IMR-90 (cell line): ENCODE measurements around the gene FAM98B. TPM values are rescaled to one million over a fixed set of nuclear protein-coding genes. Genes with fewer than 3 reads are reported as not detected.

ENCODE experiments used
- ATAC-seq: fragments of 200-7000 bp; cut with Tn5 transposase; 2 replicates; pipeline ENCODE4 v1.9.1; 2020; ENCODE audit warnings: low read depth, mild to moderate bottlenecking, moderate library complexity
- BruUV-seq: library from RNA; stranded (reverse); fragments of 400-500 nt; replicated peaks from 2 replicates; lab custom pipeline; 2021; lab: Mats Ljungman, UMichigan
- CTCF ChIA-PET: fragments of 300-600 bp; formaldehyde crosslinking; extraction: SDS; loops from one replicate; lab custom pipeline; 2021; ENCODE audit warnings: antibody characterized with exemption; lab: Yijun Ruan, JAX
- POLR2A ChIA-PET: fragments of 300-600 bp; sonication (Branson Sonifier 250); formaldehyde crosslinking; loops from one replicate; lab custom pipeline; 2022; ENCODE audit warnings: antibody characterized with exemption; ENCODE audit not compliant: unreplicated experiment; lab: Charles Lee
- DNase-seq: peaks from one replicate; pipeline ENCODE4 v3.0.0; 2013
- H2AFZ ChIP-seq: replicated peaks from 2 replicates; pipeline ENCODE3; 2013; ENCODE audit warnings: low read length, mild to moderate bottlenecking; ENCODE audit not compliant: poor library complexity
- H2AK5ac ChIP-seq: 2 replicates; pipeline ENCODE4 v1.6.1; 2013; ENCODE audit warnings: low read depth, low read length, inconsistent platforms
- H2AK9ac ChIP-seq: replicated peaks from 2 replicates; pipeline ENCODE3; 2013; ENCODE audit warnings: mild to moderate bottlenecking, low read depth, low read length, moderate library complexity; ENCODE audit not compliant: poor library complexity
- H2BK120ac ChIP-seq: 2 replicates; pipeline ENCODE4 v1.6.1; 2013; ENCODE audit warnings: low read depth, low read length, inconsistent platforms
- H2BK15ac ChIP-seq: 3 replicates; pipeline ENCODE4 v1.6.1; 2013; ENCODE audit warnings: low read depth, low read length, inconsistent platforms
- H2BK20ac ChIP-seq: 2 replicates; pipeline ENCODE4 v1.6.1; 2013; ENCODE audit warnings: low read depth, mild to moderate bottlenecking, inconsistent platforms, low read length, moderate library complexity
- H2BK5ac ChIP-seq: 2 replicates; pipeline ENCODE4 v1.6.1; 2013; ENCODE audit warnings: mild to moderate bottlenecking, low read depth, low read length, inconsistent platforms; ENCODE audit not compliant: poor library complexity, severe bottlenecking
- H3K14ac ChIP-seq: replicated peaks from 2 replicates; pipeline ENCODE4 v1.6.1; 2013; ENCODE audit warnings: low read depth, low read length, inconsistent platforms
- H3K18ac ChIP-seq: 2 replicates; pipeline ENCODE4 v1.6.1; 2013; ENCODE audit warnings: low read depth, low read length, control low read depth
- H3K23ac ChIP-seq: 2 replicates; pipeline ENCODE4 v1.6.1; 2013; ENCODE audit warnings: low read depth, low read length, inconsistent platforms
- H3K27ac ChIP-seq: 2 replicates; pipeline ENCODE4 v1.5.1; 2013; ENCODE audit warnings: mild to moderate bottlenecking, control low read depth, low read length; ENCODE audit not compliant: insufficient read depth
- H3K27me3 ChIP-seq: 2 replicates; pipeline ENCODE4 v1.6.1; 2013; ENCODE audit warnings: low read length; ENCODE audit not compliant: control insufficient read depth, insufficient read depth
- H3K36me3 ChIP-seq: 2 replicates; pipeline ENCODE4 v1.6.1; 2013; ENCODE audit warnings: low read length, mixed read lengths; ENCODE audit not compliant: control insufficient read depth, insufficient read depth
- H3K4ac ChIP-seq: 2 replicates; pipeline ENCODE4 v1.6.1; 2013; ENCODE audit warnings: low read depth, low read length, inconsistent platforms
- H3K4me1 ChIP-seq: 2 replicates; pipeline ENCODE4 v1.6.1; 2013; ENCODE audit warnings: low read length, mixed read lengths; ENCODE audit not compliant: control insufficient read depth, insufficient read depth
- H3K4me2 ChIP-seq: 2 replicates; pipeline ENCODE4 v1.6.1; 2013; ENCODE audit warnings: low read depth, mild to moderate bottlenecking, control low read depth, low read length, moderate library complexity
- H3K4me3 ChIP-seq: 2 replicates; pipeline ENCODE4 v1.5.1; 2013; ENCODE audit warnings: low read depth, mild to moderate bottlenecking, control low read depth, low read length, moderate library complexity; ENCODE audit not compliant: insufficient read depth
- H3K56ac ChIP-seq: 2 replicates; pipeline ENCODE4 v1.6.1; 2013; ENCODE audit warnings: low read length, inconsistent platforms; ENCODE audit not compliant: insufficient read depth; ENCODE audit errors: extremely low read depth
- H3K79me1 ChIP-seq, 2 experiments: 2 replicates each; pipeline ENCODE4 v1.6.1; 2013; ENCODE audit warnings: low read length in 2 of 2, inconsistent platforms in 1 of 2, low read depth in 1 of 2
- H3K9ac ChIP-seq: 2 replicates; pipeline ENCODE4 v1.6.1; 2013; ENCODE audit warnings: low read depth, low read length, control low read depth
- H3K9me1 ChIP-seq: 2 replicates; pipeline ENCODE4 v1.6.1; 2013; ENCODE audit warnings: low read length, inconsistent platforms; ENCODE audit not compliant: insufficient read depth
- H3K9me3 ChIP-seq: 2 replicates; pipeline ENCODE4 v1.6.1; 2013; ENCODE audit warnings: low read length; ENCODE audit not compliant: control insufficient read depth, insufficient read depth
- H4K20me1 ChIP-seq: 2 replicates; pipeline ENCODE4 v1.6.1; 2013; ENCODE audit warnings: low read length, inconsistent platforms; ENCODE audit not compliant: insufficient read depth
- H4K5ac ChIP-seq: 2 replicates; pipeline ENCODE4 v1.6.1; 2013; ENCODE audit warnings: mild to moderate bottlenecking, low read depth, low read length, control low read depth
- H4K8ac ChIP-seq, 2 experiments: 2 replicates each; pipeline ENCODE4 v1.6.1; 2013; ENCODE audit warnings: low read depth in 2 of 2, low read length in 2 of 2, control low read depth in 1 of 2, inconsistent platforms in 1 of 2
- H4K91ac ChIP-seq: 2 replicates; pipeline ENCODE4 v1.6.1; 2013; ENCODE audit warnings: low read depth, low read length, inconsistent platforms; ENCODE audit not compliant: insufficient read depth
- MXI1 ChIP-seq: IDR thresholded peaks from 2 replicates; pipeline ENCODE4 v1.6.1; 2012; ENCODE audit warnings: low read depth, mild to moderate bottlenecking, low read length, moderate library complexity, borderline replicate concordance
- RFX5 ChIP-seq: IDR thresholded peaks from 2 replicates; pipeline ENCODE4 v1.8.0; 2012; ENCODE audit warnings: low read depth, mild to moderate bottlenecking, low read length, moderate library complexity
- SMC3 ChIP-seq: fragments of 150-350 bp; IDR thresholded peaks from 2 replicates; pipeline ENCODE4 v1.6.1; 2016; ENCODE audit warnings: low read depth, mild to moderate bottlenecking, antibody characterized with exemption, low read length, moderate library complexity
- WGBS, 2 experiments: methylation state at CpG; one replicate each; pipeline versions ENCODE4 v1.1.5 to v1.1.7; 2013; ENCODE audit warnings: missing lambda C conversion rate in 2 of 2; ENCODE audit not compliant: insufficient read length in 1 of 2; ENCODE audit errors: extremely low coverage in 2 of 2; 5-methylcytosine and 5-hydroxymethylcytosine counted together
- dilution Hi-C: fragments of 300-500 bp; cut with HindIII; formaldehyde crosslinking; loops from one replicate; pipeline ENCODE4 v1.14.3; 2018; ENCODE audit warnings: low sequenced_read_pairs; ENCODE audit not compliant: unreplicated experiment
- in situ Hi-C: fragments of 300-500 bp; cut with MboI; formaldehyde crosslinking; loops from 3 replicates; pipeline ENCODE4 v1.14.3; 2019; ENCODE audit warnings: low sequenced_read_pairs, inconsistent platforms, mixed read lengths
- intact Hi-C: fragments of 100-400 bp; cut with micrococcal nuclease; formaldehyde crosslinking; loops from 2 replicates; pipeline ENCODE4 v1.10.0; 2022
- polyA plus RNA-seq, 3 experiments: library from polyadenylated mRNA; depleted of rRNA; stranded (reverse); fragments of >200 nt; gene quantifications; 2 replicates each; pipeline ENCODE4 v1.2.3, GENCODE V29; 2012; ENCODE audit warnings: low replicate concordance in 1 of 3
- total RNA-seq: library from RNA; depleted of rRNA; stranded (reverse); fragments of >200 nt; gene quantifications from 2 replicates; pipeline ENCODE4 v1.2.3, GENCODE V29; 2012
- TF ChIP-seq, protein P1 (sequence below): conservative IDR thresholded peaks from 2 replicates; pipeline ENCODE4 v1.5.1; 2012; ENCODE audit warnings: mild to moderate bottlenecking, low read depth, low read length, improper control_type of control experiment

FAM98B gene
- total and polyA plus RNA-seq, 2 of the 4 experiments (the other 2 are of a cell fraction), result 2.7 to 12.2 TPM

DNA sequence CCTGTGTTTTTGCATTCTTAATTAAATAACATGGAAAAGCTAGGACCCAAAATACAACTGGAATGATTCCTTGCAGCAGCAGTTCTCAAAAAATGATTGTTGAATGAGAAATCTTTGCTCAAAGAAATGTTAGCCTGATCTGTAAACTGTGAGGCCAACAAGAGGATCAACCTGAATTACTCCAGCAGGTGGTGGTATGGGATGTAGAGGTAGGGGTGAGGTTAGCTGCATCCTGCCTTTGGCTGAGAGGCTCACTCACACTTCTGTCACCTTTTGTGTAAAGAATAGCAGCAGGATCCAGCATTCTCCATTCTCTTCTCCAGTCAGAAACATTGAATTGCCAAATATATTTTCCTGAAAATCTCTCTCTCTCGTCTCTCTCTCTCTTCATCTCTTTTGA is 26.5 kb upstream of the FAM98B start:
- BruUV-seq, result no TSS peak

More for the DNA sequence above, 26.5 kb upstream of the FAM98B start:
- Histone ChIP-seq H3K27ac (no peak overlapping the region), H3K4me1 (no peaks in the 10 kb centered on the region), H3K56ac (no peak overlapping the region), H3K9me1 (no peaks in the 10 kb centered on the region), H4K5ac (no peak overlapping the region), H3K14ac (no peak overlapping the region), H2AFZ (no peak overlapping the region), H3K9ac (no peak overlapping the region), H4K8ac (no peak overlapping the region), H2AK5ac (no peak overlapping the region), H3K79me1 (no peaks in the 10 kb centered on the region), H3K23ac (no peak overlapping the region), H2BK120ac (no peak overlapping the region), H3K18ac (no peak overlapping the region), H2AK9ac (no peak overlapping the region), H3K4me3 (no peak overlapping the region), H3K4me2 (no peak overlapping the region), H4K91ac (no peak overlapping the region), H3K4ac (no peak overlapping the region), H4K20me1 (no peaks in the 10 kb centered on the region), H2BK20ac (no peak overlapping the region), H3K36me3 (no peaks in the 10 kb centered on the region), H2BK15ac (no peak overlapping the region), H3K9me3 (peaks cover 4% of the 10 kb centered on the region), H3K27me3 (peaks cover 35% of the 10 kb centered on the region), H2BK5ac (no peak overlapping the region)
- POLR2A ChIA-PET, result no interaction called here
- DNase-seq (no peak), ATAC-seq (no peak)
- no peak for TF ChIP-seq MXI1
- no peak for TF ChIP-seq RFX5
- TF ChIP-seq SMC3, result no peak
- TF ChIP-seq, protein P1, sequence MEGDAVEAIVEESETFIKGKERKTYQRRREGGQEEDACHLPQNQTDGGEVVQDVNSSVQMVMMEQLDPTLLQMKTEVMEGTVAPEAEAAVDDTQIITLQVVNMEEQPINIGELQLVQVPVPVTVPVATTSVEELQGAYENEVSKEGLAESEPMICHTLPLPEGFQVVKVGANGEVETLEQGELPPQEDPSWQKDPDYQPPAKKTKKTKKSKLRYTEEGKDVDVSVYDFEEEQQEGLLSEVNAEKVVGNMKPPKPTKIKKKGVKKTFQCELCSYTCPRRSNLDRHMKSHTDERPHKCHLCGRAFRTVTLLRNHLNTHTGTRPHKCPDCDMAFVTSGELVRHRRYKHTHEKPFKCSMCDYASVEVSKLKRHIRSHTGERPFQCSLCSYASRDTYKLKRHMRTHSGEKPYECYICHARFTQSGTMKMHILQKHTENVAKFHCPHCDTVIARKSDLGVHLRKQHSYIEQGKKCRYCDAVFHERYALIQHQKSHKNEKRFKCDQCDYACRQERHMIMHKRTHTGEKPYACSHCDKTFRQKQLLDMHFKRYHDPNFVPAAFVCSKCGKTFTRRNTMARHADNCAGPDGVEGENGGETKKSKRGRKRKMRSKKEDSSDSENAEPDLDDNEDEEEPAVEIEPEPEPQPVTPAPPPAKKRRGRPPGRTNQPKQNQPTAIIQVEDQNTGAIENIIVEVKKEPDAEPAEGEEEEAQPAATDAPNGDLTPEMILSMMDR, result no peak
- CTCF ChIA-PET, result interaction anchor here (0.9 kb wide), 1 partner anchor 26 kb away, joined by 3 read pairs; the partner anchor contains the start of gene FAM98B
- 67% methylated on average over 1 of the region's 1 CpG; no CpG with 5 or more reads in 1 of the 2 experiments for WGBS, 2 experiments
- intact Hi-C loops, result no loop called here
- dilution Hi-C loops, result no loop called here
- in situ Hi-C loops, result loop anchor here (25.0 kb wide), 1 partner anchor 260 kb away; no protein-coding TSS in a partner anchor
